A549 (cell line): ENCODE measurements around the gene MRPL40. TPM values are rescaled to one million over a fixed set of nuclear protein-coding genes. Genes with fewer than 3 reads are reported as not detected.

Experiments used
- ATAC-seq, 2 experiments: fragments of 200-7000 bp in 1 of 2; fragments of >200 bp in 1 of 2; cut with Nextera tagmentation in 1 of 2; cut with Tn5 transposase in 1 of 2; 3 replicates each; pipeline versions ENCODE4 v1.8.0 to v1.9.1; 2018 to 2020; ENCODE audit warnings: mild to moderate bottlenecking in 1 of 2, moderate library complexity in 1 of 2
- CTCF ChIA-PET: fragments of 300-600 bp; sonication (Branson Sonifier 250); formaldehyde crosslinking; extraction: SDS; loops from one replicate; lab custom pipeline; 2021; ENCODE audit warnings: antibody characterized with exemption, inconsistent platforms; lab: Yijun Ruan, JAX
- POLR2A ChIA-PET: fragments of 350-600 bp; formaldehyde crosslinking; extraction: SDS; loops from one replicate; lab custom pipeline; 2021; ENCODE audit warnings: antibody characterized with exemption, inconsistent platforms; lab: Yijun Ruan, JAX
- DNase-seq, 2 experiments: peaks; one replicate each; pipeline versions ENCODE4 v3.0.0 to v3.0.0-alpha.2; 2011 to 2016; ENCODE audit warnings: low read depth in 1 of 2, low spot score in 1 of 2
- FAIRE-seq: peaks from 2 replicates; lab custom pipeline; 2011; peaks lifted over from hg19 to GRCh38; lab: Jason Lieb, UNC
- H3K27ac ChIP-seq, 2 experiments: fragments of >200 bp; sonication (Bioruptor Twin); formaldehyde crosslinking; 3 replicates each; pipeline ENCODE4 v1.5.1; 2016 to 2017
- H3K4me1 ChIP-seq: fragments of >200 bp; sonication (Bioruptor Twin); formaldehyde crosslinking; 3 replicates; pipeline ENCODE4 v1.6.1; 2016
- H3K4me2 ChIP-seq: fragments of >200 bp; sonication (Bioruptor Twin); formaldehyde crosslinking; 3 replicates; pipeline ENCODE4 v1.6.1; 2016
- H3K4me3 ChIP-seq: fragments of >200 bp; sonication (Bioruptor Twin); formaldehyde crosslinking; 3 replicates; pipeline ENCODE4 v1.5.1; 2016
- H3K9me3 ChIP-seq: fragments of >200 bp; sonication (Bioruptor Twin); formaldehyde crosslinking; 3 replicates; pipeline ENCODE4 v1.6.1; 2016
- ATOH8 ChIP-seq: fragments of 250-450 bp; sonication (Bioruptor Pico); IDR thresholded peaks from 2 replicates; pipeline ENCODE4 v1.5.0; 2020; ENCODE audit warnings: low read depth, mild to moderate bottlenecking, moderate library complexity
- CTCF ChIP-seq: fragments of >200 bp; sonication (Bioruptor Twin); formaldehyde crosslinking; IDR thresholded peaks from 3 replicates; pipeline ENCODE4 v1.5.1; 2016
- EHMT2 ChIP-seq: fragments of 200-600 bp; sonication (generic); IDR thresholded peaks from 2 replicates; pipeline ENCODE4 v1.6.1; 2016; ENCODE audit warnings: antibody characterized with exemption, low read depth, mild to moderate bottlenecking, moderate library complexity
- ESRRA ChIP-seq: fragments of 150-350 bp; IDR thresholded peaks from 2 replicates; pipeline ENCODE4 v1.6.1; 2014; ENCODE audit warnings: mild to moderate bottlenecking, low read length, borderline replicate concordance
- FOSB ChIP-seq: fragments of 250-450 bp; sonication (Bioruptor Pico); IDR thresholded peaks from 2 replicates; pipeline ENCODE4 v1.5.0; 2020; ENCODE audit warnings: mild to moderate bottlenecking, moderate library complexity
- FOSL2 ChIP-seq, 2 experiments: fragments of 450-650 bp in 1 of 2; fragments of >200 bp in 1 of 2; sonication (Bioruptor Twin) in 1 of 2; formaldehyde crosslinking; IDR thresholded peaks; 2 replicates each; pipeline versions ENCODE4 v1.5.0 to v1.6.1; 2016 to 2020; ENCODE audit warnings: mild to moderate bottlenecking in 1 of 2, moderate library complexity in 1 of 2
- HMGXB4 ChIP-seq: fragments of 250-450 bp; sonication (Bioruptor Pico); IDR thresholded peaks from 2 replicates; pipeline ENCODE4 v1.5.0; 2021; ENCODE audit warnings: mild to moderate bottlenecking, moderate library complexity, borderline replicate concordance
- HOXB13 ChIP-seq: fragments of 250-450 bp; sonication (Bioruptor Pico); IDR thresholded peaks from 2 replicates; pipeline ENCODE4 v1.5.0; 2020; ENCODE audit warnings: low read depth, mild to moderate bottlenecking, moderate library complexity
- HOXB5 ChIP-seq: fragments of 250-450 bp; sonication (Bioruptor Pico); IDR thresholded peaks from 2 replicates; pipeline ENCODE4 v1.5.0; 2020; ENCODE audit warnings: mild to moderate bottlenecking, moderate library complexity
- JUN ChIP-seq, 2 experiments: fragments of >200 bp; sonication (Bioruptor Twin); formaldehyde crosslinking; IDR thresholded peaks; 2 replicates in 1 of 2; 3 replicates in 1 of 2; pipeline ENCODE4 v1.6.1; 2016 to 2017
- JUNB ChIP-seq: fragments of >200 bp; sonication (Bioruptor Twin); formaldehyde crosslinking; IDR thresholded peaks from 2 replicates; pipeline ENCODE4 v1.6.1; 2016
- NFE2L2 ChIP-seq: fragments of 150-350 bp; conservative IDR thresholded peaks from 2 replicates; pipeline ENCODE4 v1.6.1; 2014; ENCODE audit warnings: low read length
- NR3C1 ChIP-seq: fragments of >200 bp; sonication (Bioruptor Twin); formaldehyde crosslinking; IDR thresholded peaks from 3 replicates; pipeline ENCODE4 v1.6.1; 2017
- PBX3 ChIP-seq: IDR thresholded peaks from 2 replicates; pipeline ENCODE4 v1.6.1; 2012
- RAD21 ChIP-seq, 2 experiments: fragments of >200 bp in 1 of 2; sonication (Bioruptor Twin) in 1 of 2; formaldehyde crosslinking in 1 of 2; IDR thresholded peaks in 1 of 2; conservative IDR thresholded peaks in 1 of 2; 2 replicates in 1 of 2; 3 replicates in 1 of 2; pipeline ENCODE4 v1.6.1; 2012 to 2018; ENCODE audit warnings: inconsistent platforms in 1 of 2
- RARB ChIP-seq: fragments of 250-450 bp; sonication (Bioruptor Pico); IDR thresholded peaks from 2 replicates; pipeline ENCODE4 v1.8.0; 2021; ENCODE audit warnings: mild to moderate bottlenecking, moderate library complexity
- RCOR1 ChIP-seq: fragments of 150-350 bp; IDR thresholded peaks from 2 replicates; pipeline ENCODE4 v1.6.1; 2014; ENCODE audit warnings: antibody characterized with exemption, low read length, low read depth
- REST ChIP-seq: fragments of 200-600 bp; sonication (generic); IDR thresholded peaks from 2 replicates; pipeline ENCODE4 v1.6.1; 2016; ENCODE audit warnings: antibody characterized with exemption, mild to moderate bottlenecking, moderate library complexity
- TFCP2L1 ChIP-seq: fragments of 250-450 bp; sonication (Bioruptor Pico); IDR thresholded peaks from 2 replicates; pipeline ENCODE4 v1.5.0; 2021; ENCODE audit warnings: mild to moderate bottlenecking
- ZNF302 ChIP-seq: fragments of 250-450 bp; sonication (Bioruptor Pico); IDR thresholded peaks from 2 replicates; pipeline ENCODE4 v1.9.0; 2021; ENCODE audit warnings: inconsistent platforms, mild to moderate bottlenecking, moderate library complexity
- ZSCAN20 ChIP-seq: fragments of 250-450 bp; sonication (Bioruptor Pico); IDR thresholded peaks from 2 replicates; pipeline ENCODE4 v1.8.0; 2022; ENCODE audit warnings: mild to moderate bottlenecking, moderate library complexity
- WGBS: methylation state at CpG from one replicate; pipeline ENCODE4 v1.1.6; 2017; ENCODE audit errors: missing lambda C conversion rate; 5-methylcytosine and 5-hydroxymethylcytosine counted together
- polyA plus RNA-seq, 4 experiments: library from polyadenylated mRNA; depleted of rRNA in 3 of 4; stranded (reverse); fragments of >200 nt; fragmentation: RNase III in 1 of 4; extraction: RNeasy Plus Mini Kit Qiagen cat#74134 plus additional on column Dnase treatment in 1 of 4; gene quantifications; 2 replicates in 3 of 4; 3 replicates in 1 of 4; pipeline ENCODE4 v1.2.3, GENCODE V29; 2011 to 2017

MRPL40 gene
- polyA plus RNA-seq, 2 of the 4 experiments (the other 2 are of a cell fraction): 32.1 to 45.7 TPM

GRCh38 chr22:19464546-19464945 is 32.2 kb downstream of the MRPL40 start:
- TF ChIP-seq ZSCAN20: no peak
- TF ChIP-seq RAD21 (conservative IDR thresholded peaks at IDR 0.05 in 1 of 2, IDR thresholded peaks at IDR 0.05 in 1 of 2): no peak
- ATAC-seq (no peak), FAIRE-seq (no peak), DNase-seq (no peak)
- no peak overlapping the region for H3K27ac ChIP-seq
- H3K4me1 ChIP-seq: no peaks in the 10 kb centered on the region
- POLR2A ChIA-PET: no interaction called here
- no peak overlapping the region for H3K4me3 ChIP-seq
- no peaks in the 10 kb centered on the region for H3K9me3 ChIP-seq
- CTCF ChIA-PET: interaction anchor here (0.5 to 1.3 kb wide), 3 partner anchors 11 to 229 kb away, joined by 3 read pairs; no protein-coding TSS in a partner anchor
- no peak overlapping the region for H3K4me2 ChIP-seq
- 95% methylated on average over 1 of the region's 1 CpG for WGBS

GRCh38 chr22:19464975-19465374 is 32.6 kb downstream of the MRPL40 start:
- FAIRE-seq (no peak), DNase-seq (no peak)
- no peaks in the 10 kb centered on the region for H3K4me1 ChIP-seq
- POLR2A ChIA-PET: no interaction called here
- no peak for TF ChIP-seq RARB (CRISPR knock-in tag)
- TF ChIP-seq, all 56 proteins: peak for 0
- 93% methylated on average over 4 of the region's 4 CpGs for WGBS
- ATAC-seq: no peak
- Histone ChIP-seq H3K4me2 (no peak overlapping the region), H3K4me3 (no peak overlapping the region), H3K9me3 (no peaks in the 10 kb centered on the region), H3K27ac (no peak overlapping the region)
- CTCF ChIA-PET: interaction anchor here (0.5 to 0.8 kb wide), 2 partner anchors 13 to 230 kb away, joined by 3 read pairs; no protein-coding TSS in a partner anchor

- ATAC-seq (no peak), FAIRE-seq (no peak), DNase-seq (no peak)
- no peaks in the 10 kb centered on the region for H3K9me3 ChIP-seq
- H3K4me1 ChIP-seq: no peaks in the 10 kb centered on the region
- no peak overlapping the region for H3K4me2 ChIP-seq
- ChIA-PET POLR2A (no interaction called here), CTCF (interaction anchor here (0.9 to 1.4 kb wide), 2 partner anchors 12 to 286 kb away, joined by 3 to 4 read pairs; no protein-coding TSS in a partner anchor)
- WGBS: 92% methylated on average over 14 of the region's 14 CpGs
- no peak overlapping the region for H3K27ac ChIP-seq
- H3K4me3 ChIP-seq: no peak overlapping the region
- TF ChIP-seq ATOH8 (CRISPR knock-in tag): no peak
- no peak for TF ChIP-seq HOXB5 (CRISPR knock-in tag)
- no peak for TF ChIP-seq JUNB
- no peak for TF ChIP-seq ESRRA
- TF ChIP-seq ZNF302 (CRISPR knock-in tag): no peak
- TF ChIP-seq CTCF: no peak
- no peak for TF ChIP-seq TFCP2L1 (CRISPR knock-in tag)
- TF ChIP-seq HOXB13 (CRISPR knock-in tag): no peak
- TF ChIP-seq HMGXB4 (CRISPR knock-in tag): no peak
- no peak for TF ChIP-seq REST
- no peak for TF ChIP-seq FOSL2 (IDR thresholded peaks at IDR 0.05)
- no peak for TF ChIP-seq FOSL2 (CRISPR knock-in tag; IDR thresholded peaks at IDR 0.05)
- no peak for TF ChIP-seq RCOR1
- no peak for TF ChIP-seq NR3C1
- no peak for TF ChIP-seq JUN (IDR thresholded peaks at IDR 0.05)
- TF ChIP-seq RARB (CRISPR knock-in tag): no peak
- no peak for TF ChIP-seq PBX3
- TF ChIP-seq FOSB (CRISPR knock-in tag): no peak
- no peak for TF ChIP-seq EHMT2
- TF ChIP-seq NFE2L2: no peak
These were observed 33.9 kb downstream of the MRPL40 start for GRCh38 chr22:19466126-19466716.
